SU-DHL-6 (cell line): ENCODE results near the gene AJUBA.

ENCODE experiments used
- H2AFZ ChIP-seq: fragments of 200-600 bp; sonication (generic); 2 replicates; pipeline ENCODE4 v1.6.1; 2014; ENCODE audit warnings: low read depth, mild to moderate bottlenecking, moderate library complexity, mixed read lengths, antibody characterized with exemption, low read length; ENCODE audit not compliant: severe bottlenecking
- H3F3A ChIP-seq: fragments of 200-600 bp; shearing (Covaris generic); 2 replicates; pipeline ENCODE4 v1.6.0; 2016; ENCODE audit warnings: antibody characterized with exemption, mild to moderate bottlenecking; ENCODE audit not compliant: insufficient read depth
- H3K27ac ChIP-seq: fragments of 200-600 bp; sonication (generic); 2 replicates; pipeline ENCODE4 v1.5.1; 2016; ENCODE audit warnings: low read depth, mild to moderate bottlenecking, low read length, moderate library complexity, mixed read lengths
- H3K27me3 ChIP-seq: fragments of 200-600 bp; sonication (generic), shearing (Covaris generic); 2 replicates; pipeline ENCODE4 v1.6.0; 2014; ENCODE audit warnings: mild to moderate bottlenecking, low read length
- H3K36me3 ChIP-seq: fragments of 200-600 bp; sonication (generic); 2 replicates; pipeline ENCODE4 v1.6.1; 2014; ENCODE audit warnings: mild to moderate bottlenecking, low read length, mixed read lengths
- H3K4me2 ChIP-seq: fragments of 300-600, 200-600 bp; shearing (Covaris generic), sonication (generic); 2 replicates; pipeline ENCODE4 v1.6.0; 2014; ENCODE audit warnings: low read length, low read depth, mild to moderate bottlenecking; ENCODE audit not compliant: poor library complexity, severe bottlenecking
- H3K4me3 ChIP-seq: fragments of 200-600 bp; sonication (generic); 2 replicates; pipeline ENCODE4 v1.5.1; 2014; ENCODE audit warnings: antibody characterized with exemption, low read length, mild to moderate bottlenecking, mixed read lengths; ENCODE audit not compliant: insufficient read depth, poor library complexity, severe bottlenecking
- H3K79me2 ChIP-seq: fragments of 200-600 bp; sonication (generic); 2 replicates; pipeline ENCODE4 v1.6.1; 2014; ENCODE audit warnings: mild to moderate bottlenecking, low read length, moderate library complexity; ENCODE audit not compliant: insufficient read depth
- H3K9ac ChIP-seq: fragments of 200-600 bp; sonication (generic); 2 replicates; pipeline ENCODE4 v1.7.0; 2014; ENCODE audit warnings: mild to moderate bottlenecking, low read length
- H3K9me2 ChIP-seq: fragments of 200-600 bp; sonication (generic); replicated peaks from 2 replicates; pipeline ENCODE4 v1.6.1; 2014; ENCODE audit warnings: low read length; ENCODE audit not compliant: insufficient read depth
- H3K9me3 ChIP-seq: fragments of 200-600 bp; sonication (generic); 2 replicates; pipeline ENCODE4 v1.6.1; 2014; ENCODE audit warnings: low read length, mixed read lengths; ENCODE audit not compliant: insufficient read depth
- H4K20me1 ChIP-seq: fragments of 200-600 bp; sonication (generic); 2 replicates; pipeline ENCODE4 v1.6.1; 2014; ENCODE audit warnings: low read depth, mild to moderate bottlenecking, antibody characterized with exemption, low read length, moderate library complexity, mixed read lengths
- CTCF ChIP-seq: fragments of 200-600 bp; sonication (generic); IDR thresholded peaks from one replicate; pipeline ENCODE4 v1.5.1; 2017; ENCODE audit warnings: antibody characterized with exemption, mild to moderate bottlenecking, low read length, moderate library complexity; ENCODE audit not compliant: insufficient read depth, poor library complexity, severe bottlenecking
- EZH2phosphoT487 ChIP-seq: fragments of 200-600 bp; sonication (generic), shearing (Covaris generic); conservative IDR thresholded peaks from 2 replicates; pipeline ENCODE4 v1.6.1; 2018; ENCODE audit warnings: mild to moderate bottlenecking, antibody characterized with exemption, low read length, moderate library complexity, mixed read lengths

AJUBA gene

GRCh38 chr14:23025151-23025814, 42.9 kb upstream of the AJUBA start:
- Histone ChIP-seq H4K20me1 (no peaks in the 10 kb centered on the region), H3K4me2 (no peak overlapping the region)
- TF ChIP-seq CTCF (no peak), EZH2phosphoT487 (no peak)

GRCh38 chr14:23024612-23025075, 42.3 kb upstream of the AJUBA start:
- no peak overlapping the region for H3K4me2 ChIP-seq
- no peak overlapping the region for H3K27ac ChIP-seq
- peaks cover 11% of the 10 kb centered on the region for H3K79me2 ChIP-seq
- no peak overlapping the region for H3K9ac ChIP-seq
- no peaks in the 10 kb centered on the region for H3K27me3 ChIP-seq
- H4K20me1 ChIP-seq = no peaks in the 10 kb centered on the region
- TF ChIP-seq CTCF (no peak), EZH2phosphoT487 (no peak)
- H3F3A ChIP-seq = peaks cover 9% of the 10 kb centered on the region; the same call in 1 of the 2 replicates
- H2AFZ ChIP-seq = no peak overlapping the region
- H3K9me3 ChIP-seq = no peaks in the 10 kb centered on the region
- peaks cover 5% of the 10 kb centered on the region; the same call in 1 of the 2 replicates for H3K36me3 ChIP-seq
- H3K9me2 ChIP-seq = no peaks in the 10 kb centered on the region
- no peak overlapping the region for H3K4me3 ChIP-seq

More at GRCh38 chr14:23025151-23025814, 42.9 kb upstream of the AJUBA start:
- Histone ChIP-seq H3K4me3 (no peak overlapping the region), H3K9me2 (no peaks in the 10 kb centered on the region), H2AFZ (no peak overlapping the region), H3K27me3 (no peaks in the 10 kb centered on the region), H3K9ac (no peak overlapping the region), H3K36me3 (peaks cover 5% of the 10 kb centered on the region; the same call in 1 of the 2 replicates), H3F3A (peaks cover 9% of the 10 kb centered on the region; the same call in 1 of the 2 replicates), H3K9me3 (no peaks in the 10 kb centered on the region), H3K27ac (no peak overlapping the region), H3K79me2 (peaks cover 11% of the 10 kb centered on the region)

- H3K4me3 ChIP-seq = no peak overlapping the region
- no peak overlapping the region for H3K9ac ChIP-seq
- H3K36me3 ChIP-seq = peaks cover 5% of the 10 kb centered on the region; the same call in 1 of the 2 replicates
- H3F3A ChIP-seq = peaks cover 4% of the 10 kb centered on the region; the same call in 1 of the 2 replicates
- peaks cover 4% of the 10 kb centered on the region; the same call in 1 of the 2 replicates for H3K79me2 ChIP-seq
- no peak overlapping the region for H2AFZ ChIP-seq
- TF ChIP-seq EZH2phosphoT487 (no peak), CTCF (no peak)
- no peak overlapping the region for H3K4me2 ChIP-seq
- H3K27me3 ChIP-seq = no peaks in the 10 kb centered on the region
- H3K27ac ChIP-seq = no peak overlapping the region
- H3K9me2 ChIP-seq = no peaks in the 10 kb centered on the region
- no peaks in the 10 kb centered on the region for H3K9me3 ChIP-seq
- no peaks in the 10 kb centered on the region for H4K20me1 ChIP-seq
Measured at GRCh38 chr14:23023795-23024152, 41.4 kb upstream of the AJUBA start.
